K562 (cell line): ENCODE results near the gene FLT1. TPM values are rescaled to one million over a fixed set of nuclear protein-coding genes. Genes with fewer than 3 reads are reported as not detected.

ENCODE experiments used
- ATAC-seq: fragments of 200-7000 bp; cut with Tn5 transposase; 3 replicates; pipeline ENCODE4 v1.9.1; 2020; ENCODE audit warnings: moderate library complexity
- BruUV-seq: library from RNA; stranded (reverse); fragments of 400-500 nt; replicated peaks from 2 replicates; lab custom pipeline; 2021; lab: Mats Ljungman, UMichigan
- CTCF ChIA-PET: fragments of 300-600 bp; formaldehyde crosslinking; extraction: SDS; loops from one replicate; lab custom pipeline; 2021; ENCODE audit warnings: low intra/inter-chr PET ratio; lab: Yijun Ruan, JAX
- POLR2A ChIA-PET: fragments of 300-600, 350-650 bp; sonication (Branson Sonifier 250); formaldehyde crosslinking; extraction: SDS; loops from one replicate; lab custom pipeline; 2021; ENCODE audit warnings: antibody characterized with exemption, inconsistent platforms; lab: Yijun Ruan, JAX
- DNase-seq, 4 experiments: peaks; one replicate each; pipeline versions ENCODE4 v3.0.0 to v3.0.0-alpha.2; 2011 to 2018; ENCODE audit warnings: low spot score in 3 of 4, mixed read lengths in 3 of 4; ENCODE audit errors: extremely low read depth in 1 of 4
- FAIRE-seq: peaks from 2 replicates; lab custom pipeline; 2011; peaks lifted over from hg19 to GRCh38; lab: Jason Lieb, UNC
- H2AFZ ChIP-seq: 2 replicates; pipeline ENCODE4 v1.6.0; 2011; ENCODE audit warnings: low read depth, low read length, control low read depth, inconsistent platforms
- H3K27ac ChIP-seq: fragments of 200-600 bp; 3 replicates; pipeline ENCODE4 v1.8.0; 2011; ENCODE audit warnings: low read depth, mild to moderate bottlenecking, control low read depth, inconsistent platforms, low read length, moderate library complexity, mixed read lengths; ENCODE audit errors: extremely low read depth
- H3K27me3 ChIP-seq, 2 experiments: fragments of 300-600 bp in 1 of 2; 2 replicates in 1 of 2; 3 replicates in 1 of 2; pipeline versions ENCODE4 v1.6.0 to v1.8.0; 2011; ENCODE audit warnings: inconsistent platforms in 2 of 2, low read length in 2 of 2, mild to moderate bottlenecking in 1 of 2, mixed read lengths in 1 of 2, moderate library complexity in 1 of 2; ENCODE audit not compliant: control insufficient read depth in 2 of 2, insufficient read depth in 2 of 2
- H3K36me3 ChIP-seq: fragments of 300-600 bp; 3 replicates; pipeline ENCODE4 v1.8.0; 2011; ENCODE audit warnings: mild to moderate bottlenecking, low read length, inconsistent platforms; ENCODE audit not compliant: control insufficient read depth, insufficient read depth
- H3K4me1 ChIP-seq, 2 experiments: fragments of 200-600 bp in 1 of 2; replicated peaks in 1 of 2; 2 replicates in 1 of 2; 3 replicates in 1 of 2; pipeline versions ENCODE4 v1.5.1 to v1.8.0; 2011; ENCODE audit warnings: inconsistent platforms in 2 of 2, low read length in 2 of 2, mild to moderate bottlenecking in 1 of 2, mixed read lengths in 1 of 2, moderate library complexity in 1 of 2; ENCODE audit not compliant: control insufficient read depth in 2 of 2, insufficient read depth in 2 of 2
- H3K4me2 ChIP-seq: 2 replicates; pipeline ENCODE4 v1.6.1; 2011; ENCODE audit warnings: low read length, control low read depth, inconsistent platforms, mixed read lengths; ENCODE audit not compliant: insufficient read depth
- H3K4me3 ChIP-seq: fragments of 200-600 bp; sonication (generic), shearing (Covaris generic); 2 replicates; pipeline ENCODE4 v1.5.1; 2016; ENCODE audit warnings: control low read depth, inconsistent platforms
- H3K79me2 ChIP-seq: fragments of 200-600 bp; 3 replicates; pipeline ENCODE4 v1.8.0; 2011; ENCODE audit warnings: low read length, inconsistent platforms; ENCODE audit not compliant: control insufficient read depth, insufficient read depth
- H3K9ac ChIP-seq, 2 experiments: 2 replicates each; pipeline versions ENCODE4 v1.6.0 to v1.6.1; 2011; ENCODE audit warnings: low read depth in 2 of 2, low read length in 2 of 2, control low read depth in 1 of 2, inconsistent platforms in 1 of 2, mild to moderate bottlenecking in 1 of 2, mixed read lengths in 1 of 2; ENCODE audit not compliant: insufficient read depth in 1 of 2
- H3K9me1 ChIP-seq: one replicate; pipeline ENCODE4 v1.6.0; 2011; ENCODE audit warnings: inconsistent platforms, mild to moderate bottlenecking, low read length, moderate library complexity; ENCODE audit not compliant: control insufficient read depth, insufficient read depth
- H3K9me3 ChIP-seq: replicated peaks from 2 replicates; pipeline ENCODE4 v1.5.1; 2011; ENCODE audit warnings: low read depth, low read length, inconsistent platforms; ENCODE audit not compliant: control insufficient read depth, insufficient read depth
- H4K20me1 ChIP-seq: replicated peaks from 2 replicates; pipeline ENCODE4 v1.6.1; 2011; ENCODE audit warnings: low read length, inconsistent platforms, mixed read lengths; ENCODE audit not compliant: control insufficient read depth, insufficient read depth
- ETS2 ChIP-seq: IDR thresholded peaks from 2 replicates; pipeline ENCODE4 v1.6.1; 2016; ENCODE audit warnings: borderline replicate concordance, missing genetic modification characterization, mild to moderate bottlenecking, moderate library complexity, missing compliant biosample characterization; ENCODE audit not compliant: poor library complexity, severe bottlenecking
- FOXK1 ChIP-seq: sonication (generic); formaldehyde crosslinking; IDR thresholded peaks from 2 replicates; pipeline ENCODE4 v1.8.0; 2022; ENCODE audit warnings: missing genetic modification reagents, mild to moderate bottlenecking, borderline replicate concordance
- HMG20A ChIP-seq: fragments of 450-650 bp; formaldehyde crosslinking; conservative IDR thresholded peaks from 2 replicates; pipeline ENCODE4 v1.4.0; 2020; ENCODE audit warnings: mild to moderate bottlenecking, mixed read lengths
- KLF1 ChIP-seq: fragments of 450-650 bp; IDR thresholded peaks from 2 replicates; pipeline ENCODE4 v1.6.1; 2016; ENCODE audit warnings: missing genetic modification characterization, missing compliant biosample characterization
- MCM7 ChIP-seq, 2 experiments: fragments of 450-650 bp; IDR thresholded peaks; 2 replicates each; pipeline ENCODE4 v1.6.1; 2016 to 2018
- MYBL2 ChIP-seq, 2 experiments: fragments of 450-650 bp in 1 of 2; sonication (generic) in 1 of 2; formaldehyde crosslinking in 1 of 2; IDR thresholded peaks; 2 replicates each; pipeline versions ENCODE4 v1.6.1 to v1.8.1; 2017 to 2022; ENCODE audit warnings: borderline replicate concordance in 1 of 2, inconsistent platforms in 1 of 2, low read depth in 1 of 2, mild to moderate bottlenecking in 1 of 2, missing genetic modification reagents in 1 of 2, moderate library complexity in 1 of 2
- NCOA1 ChIP-seq: fragments of 450-650 bp; IDR thresholded peaks from 2 replicates; pipeline ENCODE4 v1.6.1; 2016; ENCODE audit warnings: low read depth
- SRF ChIP-seq, 2 experiments: fragments of 250-450, 450-650 bp in 1 of 2; sonication (Bioruptor Pico) in 1 of 2; sonication (generic) in 1 of 2; formaldehyde crosslinking; IDR thresholded peaks; 2 replicates each; pipeline versions ENCODE4 v1.5.0 to v1.5.1; 2020 to 2022; ENCODE audit warnings: mild to moderate bottlenecking in 1 of 2, missing genetic modification reagents in 1 of 2
- STAT5A ChIP-seq: IDR thresholded peaks from 2 replicates; pipeline ENCODE4 v1.6.1; 2012; ENCODE audit warnings: low read length, inconsistent platforms, borderline replicate concordance
- TFAM ChIP-seq: fragments of 250-450 bp; sonication (Bioruptor Pico); conservative IDR thresholded peaks from 2 replicates; pipeline ENCODE4 v1.5.0; 2021; ENCODE audit warnings: mild to moderate bottlenecking, moderate library complexity
- TRIM24 ChIP-seq, 2 experiments: fragments of 450-650 bp; IDR thresholded peaks; 2 replicates each; pipeline ENCODE4 v1.6.1; 2016
- XRCC4 ChIP-seq: IDR thresholded peaks from one replicate; pipeline ENCODE4 v1.6.1; 2011; ENCODE audit not compliant: insufficient read depth, insufficient read length; ENCODE audit errors: extremely low read depth
- ZFP36 ChIP-seq: fragments of 150-350 bp; IDR thresholded peaks from 2 replicates; pipeline ENCODE4 v1.6.1; 2018; ENCODE audit warnings: low read length, low read depth; ENCODE audit not compliant: partially characterized antibody
- ZNF3 ChIP-seq: fragments of 250-450 bp; sonication (Bioruptor Pico); IDR thresholded peaks from 2 replicates; pipeline ENCODE4 v1.5.0; 2021; ENCODE audit warnings: mild to moderate bottlenecking, moderate library complexity
- ZNF431 ChIP-seq: sonication (generic); formaldehyde crosslinking; IDR thresholded peaks from 2 replicates; pipeline ENCODE4 v1.8.0; 2022; ENCODE audit warnings: mild to moderate bottlenecking, missing genetic modification reagents
- WGBS: fragments of 100-300 bp; shearing (Covaris generic); methylation state at CpG from one replicate; pipeline ENCODE4 v1.1.6; 2016; ENCODE audit warnings: low coverage, mixed read lengths; ENCODE audit not compliant: insufficient coverage; ENCODE audit errors: missing lambda C conversion rate; 5-methylcytosine and 5-hydroxymethylcytosine counted together
- in situ Hi-C: fragments of 300-500 bp; cut with MboI; formaldehyde crosslinking; loops from 4 replicates; pipeline ENCODE4 v1.15.0; 2018; ENCODE audit warnings: inconsistent platforms, mixed read lengths
- intact Hi-C: fragments of 100-400 bp; cut with micrococcal nuclease; formaldehyde crosslinking; loops from 2 replicates; pipeline ENCODE4 v1.14.2; 2022
- polyA plus RNA-seq, 8 experiments: library from polyadenylated mRNA; depleted of rRNA in 4 of 8; stranded (reverse) in 5 of 8; unstranded in 3 of 8; fragments of >200 nt; fragmentation: Nextera tagmentation in 2 of 8; fragmentation: Illumina TruSeq in 1 of 8; extraction: Ambion mirVana in 2 of 8; extraction: Trizol in 1 of 8; gene quantifications; 2 replicates each; pipeline versions ENCODE4 v1.2.1 to v1.2.3, GENCODE V29; 2011 to 2014; ENCODE audit warnings: inconsistent platforms in 1 of 8, missing spikeins in 1 of 8
- total RNA-seq, 7 experiments: library from RNA; depleted of rRNA in 6 of 7; stranded (reverse); fragments of >200 nt in 6 of 7; fragmentation: Illumina TruSeq in 2 of 7; extraction: Trizol in 2 of 7; gene quantifications; 2 replicates each; pipeline versions ENCODE4 v1.2.1 to v1.2.3, GENCODE V29; 2011 to 2021; ENCODE audit warnings: low replicate concordance in 1 of 7
- TF ChIP-seq, protein P1 (sequence below): fragments of 450-650 bp; IDR thresholded peaks from 2 replicates; pipeline ENCODE4 v1.6.1; 2016; ENCODE audit warnings: antibody characterized with exemption
- TF ChIP-seq, protein P2 (sequence below): sonication (generic); formaldehyde crosslinking; IDR thresholded peaks from 2 replicates; pipeline ENCODE4 v1.9.0; 2022; ENCODE audit warnings: mild to moderate bottlenecking, missing genetic modification reagents
- TF ChIP-seq, protein P3 (sequence below): fragments of 250-450 bp; sonication (Bioruptor Pico); IDR thresholded peaks from 2 replicates; pipeline ENCODE4 v1.9.0; 2021; ENCODE audit warnings: mild to moderate bottlenecking

Gene FLT1
- total and polyA plus RNA-seq, 9 of the 15 experiments (the other 6 are each of a cell fraction or from before 2014, with no cell fraction given) = 0.01 to 2.0 (median 0.22) TPM

DNA sequence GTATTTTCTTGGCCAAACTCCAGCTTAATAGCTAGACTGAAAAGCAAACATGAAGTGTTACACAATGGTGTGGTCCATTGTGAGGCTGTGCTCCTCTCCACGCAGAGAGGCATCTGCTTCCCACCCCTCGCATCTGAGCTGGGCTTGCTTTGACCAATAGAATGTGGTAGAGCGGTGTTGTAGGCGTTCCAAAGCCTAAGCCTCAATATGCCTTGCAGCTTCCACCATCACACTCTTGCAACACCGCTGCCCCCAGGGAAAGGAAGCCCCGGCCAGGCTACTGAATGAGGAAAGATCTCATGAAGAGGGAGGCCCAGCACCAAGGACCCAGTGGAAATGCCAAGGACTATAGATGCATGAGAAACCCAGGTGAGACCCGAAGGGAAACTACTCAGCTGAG lies 9.4 kb downstream of the FLT1 start:
- H3K79me2 ChIP-seq = no peaks in the 10 kb centered on the region
- H3K9me3 ChIP-seq = no peaks in the 10 kb centered on the region
- H4K20me1 ChIP-seq = no peaks in the 10 kb centered on the region
- H3K9me1 ChIP-seq = no peaks in the 10 kb centered on the region
- POLR2A ChIA-PET = interaction anchor here (0.6 kb wide), 1 partner anchor 63 kb away, joined by 3 read pairs; no protein-coding TSS in a partner anchor
- CTCF ChIA-PET = no interaction called here
- no peak overlapping the region for H2AFZ ChIP-seq
- DNase-seq (no peak), FAIRE-seq (no peak), ATAC-seq (no peak)
- no peak overlapping the region for H3K9ac ChIP-seq
- H3K27me3 ChIP-seq = no peaks in the 10 kb centered on the region
- intact Hi-C loops (loop anchor here (10.0 kb wide), 1 partner anchor 161 kb away; no protein-coding TSS in a partner anchor), in situ Hi-C loops (no loop called here)
- no peaks in the 10 kb centered on the region; a peak in 1 of 5 replicates for H3K4me1 ChIP-seq
- H3K36me3 ChIP-seq = no peaks in the 10 kb centered on the region
- no peak overlapping the region for H3K27ac ChIP-seq
- no TSS peak for BruUV-seq
- H3K4me2 ChIP-seq = no peak overlapping the region
- TF ChIP-seq, protein P1, sequence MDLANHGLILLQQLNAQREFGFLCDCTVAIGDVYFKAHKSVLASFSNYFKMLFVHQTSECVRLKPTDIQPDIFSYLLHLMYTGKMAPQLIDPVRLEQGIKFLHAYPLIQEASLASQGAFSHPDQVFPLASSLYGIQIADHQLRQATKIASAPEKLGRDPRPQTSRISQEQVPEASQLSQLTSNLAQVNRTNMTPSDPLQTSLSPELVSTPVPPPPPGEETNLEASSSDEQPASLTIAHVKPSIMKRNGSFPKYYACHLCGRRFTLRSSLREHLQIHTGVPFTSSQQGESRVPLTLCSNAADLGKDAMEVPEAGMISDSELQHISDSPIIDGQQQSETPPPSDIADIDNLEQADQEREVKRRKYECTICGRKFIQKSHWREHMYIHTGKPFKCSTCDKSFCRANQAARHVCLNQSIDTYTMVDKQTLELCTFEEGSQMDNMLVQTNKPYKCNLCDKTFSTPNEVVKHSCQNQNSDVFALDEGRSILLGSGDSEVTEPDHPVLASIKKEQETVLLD = no peak
- TF ChIP-seq MYBL2 (IDR thresholded peaks at IDR 0.05; ENCODE audit: low read depth) (no peak), MYBL2 (CRISPR knock-in tag; IDR thresholded peaks at IDR 0.05; ENCODE audit: borderline replicate concordance) (no peak), FOXK1 (CRISPR knock-in tag) (no peak), MCM7 (IDR thresholded peaks at IDR 0.05) (no peak), XRCC4 (no peak), SRF (CRISPR knock-in tag; IDR thresholded peaks at IDR 0.05) (no peak), ZFP36 (no peak), STAT5A (no peak), ETS2 (tag) (no peak), ZNF431 (CRISPR knock-in tag) (no peak), KLF1 (tag) (no peak), TRIM24 (IDR thresholded peaks at IDR 0.05) (no peak), ZNF3 (CRISPR knock-in tag) (no peak), NCOA1 (no peak), TFAM (CRISPR knock-in tag) (no peak), HMG20A (no peak)
- TF ChIP-seq, protein P2, sequence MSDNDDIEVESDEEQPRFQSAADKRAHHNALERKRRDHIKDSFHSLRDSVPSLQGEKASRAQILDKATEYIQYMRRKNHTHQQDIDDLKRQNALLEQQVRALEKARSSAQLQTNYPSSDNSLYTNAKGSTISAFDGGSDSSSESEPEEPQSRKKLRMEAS (CRISPR knock-in tag) = no peak
- TF ChIP-seq, protein P3, sequence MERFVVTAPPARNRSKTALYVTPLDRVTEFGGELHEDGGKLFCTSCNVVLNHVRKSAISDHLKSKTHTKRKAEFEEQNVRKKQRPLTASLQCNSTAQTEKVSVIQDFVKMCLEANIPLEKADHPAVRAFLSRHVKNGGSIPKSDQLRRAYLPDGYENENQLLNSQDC (CRISPR knock-in tag) = no peak
- no peak overlapping the region for H3K4me3 ChIP-seq
- 30% methylated on average over 7 of the region's 7 CpGs for WGBS
